Non-pigmented ciliary epithelial cell (primary cell): Measurements from ENCODE around the gene CCDC74B.
"Not testable (repeated sequence)": the region's sequence is repeated elsewhere in the genome, so short reads cannot be mapped to it uniquely, and the experiment has no call there.

Experiments used
- DNase-seq: peaks from one replicate; pipeline ENCODE4 v3.0.0-alpha.2; 2010; ENCODE audit warnings: low read depth

Gene CCDC74B

GRCh38 chr2:130102597-130103363 lies 42.1 kb downstream of the CCDC74B start:
- not testable (repeated sequence) for DNase-seq
